ACHN (cell line): ENCODE results near the gene INPP5A.
"Not testable (repeated sequence)": the region's sequence is repeated elsewhere in the genome, so short reads cannot be mapped to it uniquely, and the experiment has no call there.

Experiments used
- DNase-seq: peaks from one replicate; pipeline ENCODE4 v3.0.0-alpha.2; 2015
- in situ Hi-C: cut with HindIII; loops from 2 replicates; pipeline ENCODE4 v1.10.0; 2017; ENCODE audit warnings: low sequenced_read_pairs, low pct_ligation_motif_present, low pct_unique_long_range_greater_than_20kb

The INPP5A gene

DNA sequence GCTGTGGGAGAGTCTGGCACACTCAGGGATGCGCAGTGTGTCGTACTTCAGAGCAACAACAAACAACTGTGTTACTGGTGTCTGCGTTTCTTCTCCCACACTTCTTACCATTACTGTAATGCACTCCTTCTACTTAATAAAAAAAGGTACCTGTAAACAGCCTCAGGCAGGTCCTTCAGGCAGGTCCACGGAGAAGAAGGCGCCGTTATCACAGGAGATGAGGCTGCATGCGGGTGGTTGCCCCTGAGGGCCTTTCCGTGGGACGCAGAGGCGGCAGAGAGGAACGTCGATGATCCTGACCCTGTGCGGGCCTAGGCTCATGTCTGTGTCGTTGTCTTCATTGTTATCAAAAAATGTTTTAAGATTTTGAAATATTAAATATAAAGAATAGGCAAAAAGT lies 219.0 kb downstream of the INPP5A start:
- in situ Hi-C loops = no loop called here
- DNase-seq = no peak

DNA sequence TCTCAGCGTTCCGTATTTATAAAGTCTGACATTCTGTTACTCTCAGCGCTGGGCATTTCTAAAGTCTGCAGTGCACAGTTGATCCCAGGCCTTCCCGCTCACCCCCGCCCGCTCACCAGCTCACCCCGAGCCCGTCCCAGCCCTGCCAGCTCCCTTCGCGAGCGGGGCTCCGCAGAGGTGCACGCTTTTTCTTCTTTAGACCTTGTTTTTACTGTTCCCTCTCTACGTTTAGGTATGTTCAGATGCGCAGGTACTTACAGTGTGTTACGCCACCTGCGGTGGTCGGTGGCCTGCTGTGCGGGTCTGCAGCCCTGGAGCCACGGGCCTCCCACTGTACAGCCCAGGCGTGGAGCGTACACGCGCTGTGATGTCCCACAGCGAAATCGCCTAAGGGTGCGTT lies 219.6 kb downstream of the INPP5A start:
- no peak for DNase-seq
- in situ Hi-C loops = no loop called here

DNA sequence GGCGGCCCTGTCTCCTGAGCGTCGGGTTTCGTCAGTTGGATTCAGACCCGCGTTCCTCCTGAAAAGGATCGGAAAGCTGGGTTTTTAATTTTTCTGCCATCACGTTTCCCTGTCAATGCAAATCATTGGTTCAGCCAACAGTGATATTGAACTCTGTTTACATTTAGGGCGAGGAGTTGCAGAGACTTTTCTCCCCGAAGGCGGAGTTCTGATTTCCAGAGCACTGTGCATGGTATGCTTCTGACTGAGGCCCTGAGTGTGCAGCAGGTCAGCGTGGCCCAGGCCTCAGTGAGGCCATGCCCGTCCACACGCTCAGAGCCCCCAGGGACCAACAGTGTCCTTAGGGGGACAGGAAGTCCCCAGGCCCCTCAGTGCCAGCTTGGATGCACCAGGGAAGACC lies 221.3 kb downstream of the INPP5A start:
- in situ Hi-C loops = no loop called here
- DNase-seq = no peak

DNA sequence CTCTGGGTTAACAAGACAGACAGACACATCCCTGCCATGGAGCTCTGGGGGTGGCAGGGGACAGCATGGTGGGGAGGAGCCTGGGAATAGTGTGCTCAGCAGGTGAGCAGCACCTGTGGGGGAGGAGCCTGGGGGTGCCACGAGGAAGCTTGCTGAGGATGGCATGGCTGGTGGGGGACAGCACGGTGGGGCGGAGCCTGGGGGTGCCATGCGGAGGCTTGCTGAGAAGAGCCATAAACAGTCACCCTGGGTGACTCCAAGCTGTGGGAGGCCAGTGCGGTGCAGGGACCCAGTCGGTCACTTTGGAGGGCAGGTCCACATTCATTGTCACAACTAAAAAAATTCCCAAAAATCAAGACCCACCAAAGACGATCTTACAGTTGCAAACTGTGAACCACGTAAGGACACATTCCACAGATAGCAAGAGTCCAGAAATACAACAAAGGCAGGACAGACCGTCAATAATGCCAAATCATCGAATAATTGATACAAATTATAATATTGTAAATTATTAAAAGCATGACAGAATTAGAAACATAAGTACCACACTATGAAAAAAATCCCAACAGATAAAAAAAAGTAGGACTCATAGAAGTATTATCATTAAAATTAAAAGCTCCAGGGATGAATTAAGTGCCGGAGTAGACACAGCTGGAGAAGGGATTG lies 223.9 kb downstream of the INPP5A start:
- DNase-seq = no peak
- in situ Hi-C loops = no loop called here

DNA sequence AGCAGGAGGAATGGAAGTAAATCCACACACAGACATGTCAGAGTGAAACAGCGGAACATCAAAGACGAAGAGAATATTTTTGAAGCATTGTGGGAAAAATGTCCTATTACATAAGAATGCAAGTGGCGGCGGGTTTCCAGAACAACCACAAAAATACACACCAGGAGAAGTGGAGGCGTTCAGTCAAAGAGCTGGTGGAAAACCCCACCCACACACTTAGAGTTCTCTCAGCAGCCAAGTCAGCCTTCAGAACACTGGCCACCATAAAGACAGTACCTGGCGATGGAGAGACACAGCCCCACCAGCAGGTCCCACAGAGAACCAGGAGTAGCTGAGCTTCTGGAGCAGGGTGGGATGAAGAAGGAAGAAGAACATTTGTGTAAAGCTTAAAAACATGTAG lies 224.7 kb downstream of the INPP5A start:
- DNase-seq = no peak
- in situ Hi-C loops = no loop called here

DNA sequence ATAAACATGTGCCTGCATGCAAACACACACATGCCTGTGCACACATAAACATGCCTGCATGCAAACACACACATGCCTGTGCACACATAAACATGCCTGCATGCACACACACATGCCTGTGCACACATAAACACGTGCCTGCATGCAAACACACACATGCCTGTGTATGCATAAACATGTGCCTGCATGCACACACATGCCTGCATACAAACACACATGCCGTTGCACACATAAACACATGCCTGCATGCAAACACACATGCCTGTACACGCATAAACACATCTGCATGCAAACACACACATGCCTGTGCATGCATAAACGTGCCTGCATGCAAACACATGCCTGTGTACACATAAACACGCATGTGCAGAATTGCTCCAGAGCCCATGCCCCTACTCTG lies 226.0 kb downstream of the INPP5A start:
- in situ Hi-C loops = no loop called here
- no peak for DNase-seq

- in situ Hi-C loops = no loop called here
- DNase-seq = no peak
Measured at GRCh38 chr10:132764108-132764507, 226.5 kb downstream of the INPP5A start.

DNA sequence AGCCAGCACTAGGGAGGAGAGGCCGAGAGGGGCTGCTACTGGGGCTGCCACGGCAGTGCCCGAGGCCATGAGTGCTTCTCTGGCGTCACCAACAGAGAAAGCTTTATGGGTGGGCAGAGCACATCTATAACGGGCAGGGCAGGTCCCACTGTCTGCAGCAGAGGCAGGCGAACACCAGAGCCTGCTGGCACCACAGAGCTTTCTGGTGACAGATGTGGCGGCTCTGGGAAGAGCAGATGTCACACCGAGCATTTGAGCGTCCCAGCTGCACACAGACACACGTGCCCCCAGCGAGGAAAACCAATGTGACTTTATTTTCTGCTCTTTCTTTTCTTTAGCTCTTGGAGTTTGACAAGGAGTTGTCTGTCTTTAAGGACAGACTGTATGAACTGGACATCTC lies 227.8 kb downstream of the INPP5A start:
- in situ Hi-C loops = no loop called here
- no peak for DNase-seq

DNA sequence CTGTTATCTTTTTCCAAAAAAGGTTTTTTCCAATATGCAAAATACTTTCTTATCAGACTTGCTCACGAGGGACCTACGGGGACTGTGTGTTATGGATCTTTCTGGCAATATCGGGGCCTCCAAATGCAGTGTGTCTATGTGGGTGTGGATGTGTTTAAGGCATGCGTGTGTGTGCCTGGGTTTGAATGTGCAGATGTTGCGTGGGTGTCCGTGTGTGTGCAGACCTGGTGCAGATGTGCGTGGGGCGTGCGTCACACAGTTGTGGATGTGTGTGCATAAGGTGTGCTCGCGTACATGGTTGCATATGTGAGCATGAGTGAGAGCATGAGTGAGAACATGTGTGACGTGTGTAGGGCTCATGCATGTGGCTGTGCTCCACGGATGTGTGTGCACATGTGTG lies 228.7 kb downstream of the INPP5A start:
- in situ Hi-C loops = no loop called here
- no peak for DNase-seq

- no peak for DNase-seq
- in situ Hi-C loops = no loop called here
Measured at GRCh38 chr10:132768346-132769248, 231.0 kb downstream of the INPP5A start.

DNA sequence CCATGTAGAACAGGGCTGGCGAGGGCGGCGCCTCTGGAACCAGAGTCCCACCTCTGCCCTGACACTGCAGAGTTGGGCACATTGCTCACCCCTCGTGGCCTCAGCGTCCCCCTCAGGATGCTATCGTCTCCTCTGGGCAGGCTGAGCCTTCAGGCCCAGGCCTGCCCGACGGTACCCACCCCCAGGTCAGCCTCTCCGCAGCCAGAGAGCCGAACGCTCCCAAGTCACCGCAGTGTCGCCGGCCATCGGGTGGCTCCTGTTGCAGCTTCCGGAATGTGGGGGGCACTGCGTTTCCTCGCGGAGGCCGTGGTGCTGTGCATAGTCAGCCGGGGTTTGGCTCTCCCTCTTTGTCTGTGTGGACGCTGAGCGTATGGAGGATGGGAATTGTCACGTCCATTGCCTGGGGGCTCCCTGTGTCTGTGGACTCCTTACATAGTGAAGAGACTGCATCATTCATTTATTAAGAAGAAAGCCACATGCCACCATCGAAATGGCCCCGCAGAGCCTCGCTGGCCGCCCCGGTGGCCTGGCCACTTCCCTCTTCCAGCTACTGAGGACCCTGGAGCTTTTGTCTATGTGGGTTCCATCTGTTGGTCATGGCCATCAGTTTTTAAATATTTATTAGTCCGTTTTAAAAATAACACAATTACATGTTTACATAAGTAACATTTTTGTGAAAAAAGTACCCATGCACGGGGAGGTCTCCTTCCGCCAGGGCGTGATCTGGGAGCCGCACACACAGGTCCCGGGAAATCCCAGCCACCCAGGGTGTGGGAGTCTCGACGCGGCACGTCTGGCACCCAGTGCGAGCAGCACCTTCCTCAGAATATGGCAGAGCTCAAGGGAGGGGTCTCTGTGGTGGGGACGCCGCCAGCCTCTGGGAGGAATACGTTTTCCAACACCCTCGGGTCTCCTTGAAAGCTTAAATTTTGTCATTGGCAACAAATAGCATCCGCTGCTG lies 232.8 kb downstream of the INPP5A start:
- DNase-seq = no peak
- in situ Hi-C loops = no loop called here

DNA sequence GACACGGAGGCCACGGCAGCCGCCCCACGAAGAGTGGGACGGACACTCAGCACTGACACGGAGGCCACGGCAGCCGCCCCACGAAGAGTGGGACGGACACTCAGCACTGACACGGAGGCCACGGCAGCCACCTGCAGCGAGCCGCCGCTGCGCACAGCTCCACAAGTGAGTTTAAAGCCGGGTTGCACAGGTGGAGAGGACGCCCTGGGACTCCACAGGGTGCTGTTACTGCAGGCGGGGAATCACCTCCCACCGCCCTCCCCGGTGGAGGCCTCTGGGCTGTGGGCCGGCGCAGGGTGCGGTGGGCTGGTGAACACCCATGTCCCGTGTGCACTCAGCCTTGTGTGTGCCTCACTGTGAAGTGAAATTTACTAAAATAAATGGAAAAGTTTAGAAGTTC lies 235.2 kb downstream of the INPP5A start:
- DNase-seq, in situ Hi-C loops: not testable (repeated sequence)

GRCh38 chr10:132774181-132774901 lies 236.8 kb downstream of the INPP5A start:
- in situ Hi-C loops = no loop called here
- DNase-seq = no peak

- DNase-seq = no peak
- in situ Hi-C loops = no loop called here
Measured at GRCh38 chr10:132774902-132775863, 237.6 kb downstream of the INPP5A start.

DNA sequence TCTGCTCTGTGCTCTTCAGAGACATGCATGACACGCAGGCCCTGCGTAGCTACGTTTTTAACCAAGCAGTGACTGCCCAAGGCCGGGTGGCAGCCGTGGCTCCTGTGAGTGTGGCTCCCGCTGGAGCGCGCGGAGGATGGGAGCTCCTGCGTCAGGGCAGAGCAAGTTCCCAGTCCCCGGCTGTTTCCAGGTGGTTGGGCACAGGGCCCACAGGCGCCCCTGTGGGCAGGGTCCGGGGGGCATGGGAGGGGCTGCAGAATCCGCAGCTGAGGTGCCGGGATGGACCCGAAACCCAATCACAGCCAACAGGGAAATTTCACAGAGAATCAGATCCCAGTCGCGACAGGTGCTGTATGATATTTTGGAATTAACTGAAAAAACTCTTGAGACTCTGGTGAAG lies 238.6 kb downstream of the INPP5A start:
- in situ Hi-C loops = no loop called here
- no peak for DNase-seq

DNA sequence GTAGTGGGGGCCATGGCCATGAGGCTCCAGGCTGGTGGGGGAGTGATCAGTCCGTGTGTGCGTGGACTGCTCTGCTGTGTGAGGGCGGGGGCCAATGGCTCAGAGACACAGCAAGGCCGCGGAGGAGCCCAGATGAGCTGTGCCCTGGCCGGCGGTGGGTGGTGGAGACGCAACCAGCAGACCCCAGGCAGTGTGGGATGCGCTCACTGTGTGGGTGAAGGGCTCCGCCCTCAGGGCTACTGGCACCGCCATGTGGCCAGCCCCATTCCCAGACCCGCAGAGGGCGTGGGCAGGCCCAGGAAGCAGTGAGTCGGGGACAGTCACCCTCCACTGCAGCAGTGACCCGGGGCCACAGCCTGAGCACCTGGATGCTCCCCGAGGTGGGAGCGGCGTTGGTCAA lies 239.2 kb downstream of the INPP5A start:
- no peak for DNase-seq
- in situ Hi-C loops = no loop called here

GRCh38 chr10:132777441-132777840 lies 239.9 kb downstream of the INPP5A start:
- in situ Hi-C loops = no loop called here
- DNase-seq = no peak
